ENCODE data around the gene DNAH14.

DNA sequence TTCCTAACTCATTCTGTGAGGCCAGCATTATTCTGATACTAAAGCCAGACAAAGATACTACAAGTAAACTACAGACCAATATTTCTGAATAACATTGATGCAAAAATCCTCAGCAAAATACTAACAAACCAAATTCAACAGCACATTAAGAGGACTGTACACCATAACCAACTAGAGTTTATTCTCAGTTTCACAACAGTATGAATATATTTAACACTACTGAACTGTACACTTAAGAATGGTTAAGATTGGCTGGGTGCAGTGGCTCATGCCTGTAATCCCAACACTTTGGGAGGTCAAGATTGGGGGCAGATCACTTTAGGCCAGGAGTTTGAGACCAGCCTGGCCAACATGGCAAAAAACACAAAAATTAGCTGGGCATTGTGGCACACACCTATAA, 421.4 kb downstream of the DNAH14 start:
- TF ChIP-seq, protein P1, sequence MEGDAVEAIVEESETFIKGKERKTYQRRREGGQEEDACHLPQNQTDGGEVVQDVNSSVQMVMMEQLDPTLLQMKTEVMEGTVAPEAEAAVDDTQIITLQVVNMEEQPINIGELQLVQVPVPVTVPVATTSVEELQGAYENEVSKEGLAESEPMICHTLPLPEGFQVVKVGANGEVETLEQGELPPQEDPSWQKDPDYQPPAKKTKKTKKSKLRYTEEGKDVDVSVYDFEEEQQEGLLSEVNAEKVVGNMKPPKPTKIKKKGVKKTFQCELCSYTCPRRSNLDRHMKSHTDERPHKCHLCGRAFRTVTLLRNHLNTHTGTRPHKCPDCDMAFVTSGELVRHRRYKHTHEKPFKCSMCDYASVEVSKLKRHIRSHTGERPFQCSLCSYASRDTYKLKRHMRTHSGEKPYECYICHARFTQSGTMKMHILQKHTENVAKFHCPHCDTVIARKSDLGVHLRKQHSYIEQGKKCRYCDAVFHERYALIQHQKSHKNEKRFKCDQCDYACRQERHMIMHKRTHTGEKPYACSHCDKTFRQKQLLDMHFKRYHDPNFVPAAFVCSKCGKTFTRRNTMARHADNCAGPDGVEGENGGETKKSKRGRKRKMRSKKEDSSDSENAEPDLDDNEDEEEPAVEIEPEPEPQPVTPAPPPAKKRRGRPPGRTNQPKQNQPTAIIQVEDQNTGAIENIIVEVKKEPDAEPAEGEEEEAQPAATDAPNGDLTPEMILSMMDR (IDR thresholded peaks at IDR 0.05 in 4 of 5, conservative IDR thresholded peaks at IDR 0.05 in 1 of 5) = no peak
- TF ChIP-seq POLR2A (IDR thresholded peaks at IDR 0.05) = no peak
